OCI-LY1 (cell line): ENCODE data around the gene IRS2.
"Not testable (repeated sequence)": the region's sequence is repeated elsewhere in the genome, so short reads cannot be mapped to it uniquely, and the experiment has no call there.

ENCODE experiments used
- EZH2 ChIP-seq: fragments of 200-600 bp; sonication (generic), shearing (Covaris generic); IDR thresholded peaks from 2 replicates; pipeline ENCODE4 v1.8.0; 2017; ENCODE audit warnings: borderline replicate concordance, mixed run types, mild to moderate bottlenecking, antibody characterized with exemption, low read length, moderate library complexity, mixed read lengths
- TF ChIP-seq, protein P1 (sequence below): fragments of 200-600 bp; sonication (generic), shearing (Covaris generic); IDR thresholded peaks from 2 replicates; pipeline ENCODE4 v1.5.1; 2017; ENCODE audit warnings: mild to moderate bottlenecking, antibody characterized with exemption, low read length, moderate library complexity, mixed read lengths

DNA sequence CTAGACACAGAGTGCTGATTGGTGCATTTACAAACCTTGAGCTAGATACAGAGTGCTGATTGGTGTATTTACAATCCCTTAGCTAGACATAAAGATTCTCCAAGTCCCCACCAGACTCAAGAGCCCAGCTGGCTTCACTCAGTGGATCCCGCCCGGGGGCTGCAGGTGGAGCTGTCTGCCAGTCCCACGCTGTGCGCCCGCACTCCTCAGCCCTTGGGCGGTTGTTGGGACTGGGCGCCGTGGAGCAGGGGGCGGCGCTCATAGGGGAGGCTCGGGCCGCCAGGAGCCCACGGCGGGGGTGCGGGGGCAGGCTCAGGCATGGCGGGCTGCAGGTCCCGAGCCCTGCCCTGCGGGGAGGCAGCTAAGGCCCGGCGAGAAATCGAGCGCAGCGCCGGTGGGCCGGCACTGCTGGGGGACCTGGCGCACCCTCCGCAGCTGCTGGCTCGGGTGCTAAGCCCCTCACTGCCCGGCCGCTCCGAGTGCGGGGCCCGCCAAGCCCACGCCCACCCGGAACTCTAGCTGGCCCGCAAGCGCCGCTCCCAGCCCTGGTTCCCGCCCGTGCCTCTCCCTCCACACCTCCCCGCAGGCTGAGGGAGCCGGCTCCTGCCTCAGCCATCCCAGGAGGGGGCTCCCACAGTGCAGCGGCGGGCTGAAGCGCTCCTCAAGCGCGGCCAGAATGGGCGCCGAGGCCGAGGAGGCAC lies 53.8 kb downstream of the IRS2 start:
- TF ChIP-seq, protein P1, sequence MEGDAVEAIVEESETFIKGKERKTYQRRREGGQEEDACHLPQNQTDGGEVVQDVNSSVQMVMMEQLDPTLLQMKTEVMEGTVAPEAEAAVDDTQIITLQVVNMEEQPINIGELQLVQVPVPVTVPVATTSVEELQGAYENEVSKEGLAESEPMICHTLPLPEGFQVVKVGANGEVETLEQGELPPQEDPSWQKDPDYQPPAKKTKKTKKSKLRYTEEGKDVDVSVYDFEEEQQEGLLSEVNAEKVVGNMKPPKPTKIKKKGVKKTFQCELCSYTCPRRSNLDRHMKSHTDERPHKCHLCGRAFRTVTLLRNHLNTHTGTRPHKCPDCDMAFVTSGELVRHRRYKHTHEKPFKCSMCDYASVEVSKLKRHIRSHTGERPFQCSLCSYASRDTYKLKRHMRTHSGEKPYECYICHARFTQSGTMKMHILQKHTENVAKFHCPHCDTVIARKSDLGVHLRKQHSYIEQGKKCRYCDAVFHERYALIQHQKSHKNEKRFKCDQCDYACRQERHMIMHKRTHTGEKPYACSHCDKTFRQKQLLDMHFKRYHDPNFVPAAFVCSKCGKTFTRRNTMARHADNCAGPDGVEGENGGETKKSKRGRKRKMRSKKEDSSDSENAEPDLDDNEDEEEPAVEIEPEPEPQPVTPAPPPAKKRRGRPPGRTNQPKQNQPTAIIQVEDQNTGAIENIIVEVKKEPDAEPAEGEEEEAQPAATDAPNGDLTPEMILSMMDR, result not testable (repeated sequence)
- TF ChIP-seq EZH2, result not testable (repeated sequence)
